Panc1 (cell line): Measurements from ENCODE around the gene RGPD3. TPM values are rescaled to one million over a fixed set of nuclear protein-coding genes. Genes with fewer than 3 reads are reported as not detected.
"Not testable (repeated sequence)": the region's sequence is repeated elsewhere in the genome, so short reads cannot be mapped to it uniquely, and the experiment has no call there.

Experiments used
- ATAC-seq: fragments of 200-7000 bp; cut with Tn5 transposase; 2 replicates; pipeline ENCODE4 v1.9.1; 2020; ENCODE audit warnings: mild to moderate bottlenecking, moderate library complexity
- BruUV-seq: library from RNA; stranded (reverse); fragments of 400-500 nt; replicated peaks from 2 replicates; lab custom pipeline; 2021; lab: Mats Ljungman, UMichigan
- CTCF ChIA-PET: fragments of 300-600 bp; sonication (Branson Sonifier 250); formaldehyde crosslinking; loops from one replicate; lab custom pipeline; 2022; ENCODE audit warnings: antibody characterized with exemption; lab: Charles Lee
- POLR2A ChIA-PET: fragments of 300-600 bp; sonication (Branson Sonifier 250); formaldehyde crosslinking; loops from one replicate; lab custom pipeline; 2022; ENCODE audit warnings: antibody characterized with exemption; lab: Charles Lee
- DNase-seq: peaks from one replicate; pipeline ENCODE4 v3.0.0-alpha.2; 2010; ENCODE audit warnings: low read depth, low spot score
- H3K27ac ChIP-seq: 2 replicates; pipeline ENCODE4 v1.5.1; 2011; ENCODE audit warnings: mild to moderate bottlenecking, low read length, inconsistent platforms
- H3K27me3 ChIP-seq: fragments of 200-500 bp; sonication (Bioruptor generic); 2 replicates; pipeline ENCODE4 v1.6.0; 2014; ENCODE audit warnings: low read length, inconsistent platforms; ENCODE audit not compliant: control insufficient read depth, insufficient read depth
- H3K36me3 ChIP-seq: fragments of 200-500 bp; sonication (Bioruptor generic); 2 replicates; pipeline ENCODE4 v1.5.1; 2014; ENCODE audit warnings: inconsistent platforms, mild to moderate bottlenecking, low read length, moderate library complexity; ENCODE audit not compliant: control insufficient read depth, insufficient read depth
- H3K4me1 ChIP-seq: 2 replicates; pipeline ENCODE4 v1.5.1; 2011; ENCODE audit warnings: inconsistent platforms, mild to moderate bottlenecking, low read length, moderate library complexity; ENCODE audit not compliant: control insufficient read depth, insufficient read depth
- H3K4me3 ChIP-seq, 2 experiments: 2 replicates each; pipeline ENCODE4 v1.5.1; 2011 to 2012; ENCODE audit warnings: low read depth in 2 of 2, low read length in 2 of 2, mild to moderate bottlenecking in 2 of 2, inconsistent platforms in 1 of 2, moderate library complexity in 1 of 2
- H3K9me3 ChIP-seq: fragments of 200-500 bp; sonication (Bioruptor generic); 2 replicates; pipeline ENCODE4 v1.5.1; 2014; ENCODE audit warnings: low read depth, mild to moderate bottlenecking, inconsistent platforms, low read length, moderate library complexity; ENCODE audit not compliant: control insufficient read depth, insufficient read depth
- in situ Hi-C: cut with HindIII; loops from 2 replicates; pipeline ENCODE4 v1.10.0; 2016; ENCODE audit warnings: low sequenced_read_pairs, low pct_unique_long_range_greater_than_20kb
- intact Hi-C: fragments of 100-400 bp; cut with micrococcal nuclease; formaldehyde crosslinking; loops from one replicate; pipeline ENCODE4 v1.10.0; 2022; ENCODE audit not compliant: unreplicated experiment
- total RNA-seq: library from RNA; stranded (reverse); gene quantifications from one replicate; pipeline ENCODE4 v1.2.1, GENCODE V29; 2021; ENCODE audit not compliant: unreplicated experiment

RGPD3 gene
- total RNA-seq, 1 experiment from 2014 or later: 0.31 TPM

DNA sequence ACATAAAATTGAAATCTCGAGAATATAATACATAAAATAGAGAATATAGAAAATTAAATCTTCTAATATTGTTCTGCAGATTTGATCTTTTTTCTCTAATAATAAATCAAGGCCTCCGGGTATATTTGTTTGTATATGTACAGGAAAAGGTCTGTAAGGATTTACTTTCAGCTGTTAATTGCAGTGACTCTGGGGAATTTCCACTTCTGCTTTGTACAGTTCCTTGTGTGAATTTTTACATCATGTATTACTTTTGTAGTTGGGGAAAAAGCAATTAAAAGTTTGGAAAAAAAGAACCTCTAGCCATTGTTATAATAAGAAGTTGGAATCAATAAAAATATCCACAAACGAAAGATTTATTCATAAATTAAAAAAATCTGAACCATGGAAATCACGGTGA, 42.6 kb upstream of the RGPD3 start:
- H3K36me3 ChIP-seq, intact Hi-C loops, ATAC-seq, H3K4me1 ChIP-seq, BruUV-seq, H3K9me3 ChIP-seq, DNase-seq, H3K27me3 ChIP-seq, in situ Hi-C loops, H3K27ac ChIP-seq, POLR2A ChIA-PET, CTCF ChIA-PET, H3K4me3 ChIP-seq: not testable (repeated sequence)

- ATAC-seq, in situ Hi-C loops: not testable (repeated sequence)
Measured at GRCh38 chr2:106509374-106509770, 41.2 kb upstream of the RGPD3 start.

GRCh38 chr2:106508660-106509373, 40.6 kb upstream of the RGPD3 start:
- in situ Hi-C loops, intact Hi-C loops: not testable (repeated sequence)

More at GRCh38 chr2:106509374-106509770, 41.2 kb upstream of the RGPD3 start:
- DNase-seq, H3K27me3 ChIP-seq, BruUV-seq, H3K9me3 ChIP-seq, intact Hi-C loops, H3K36me3 ChIP-seq, H3K4me1 ChIP-seq, POLR2A ChIA-PET, H3K27ac ChIP-seq, H3K4me3 ChIP-seq, CTCF ChIA-PET: not testable (repeated sequence)

DNA sequence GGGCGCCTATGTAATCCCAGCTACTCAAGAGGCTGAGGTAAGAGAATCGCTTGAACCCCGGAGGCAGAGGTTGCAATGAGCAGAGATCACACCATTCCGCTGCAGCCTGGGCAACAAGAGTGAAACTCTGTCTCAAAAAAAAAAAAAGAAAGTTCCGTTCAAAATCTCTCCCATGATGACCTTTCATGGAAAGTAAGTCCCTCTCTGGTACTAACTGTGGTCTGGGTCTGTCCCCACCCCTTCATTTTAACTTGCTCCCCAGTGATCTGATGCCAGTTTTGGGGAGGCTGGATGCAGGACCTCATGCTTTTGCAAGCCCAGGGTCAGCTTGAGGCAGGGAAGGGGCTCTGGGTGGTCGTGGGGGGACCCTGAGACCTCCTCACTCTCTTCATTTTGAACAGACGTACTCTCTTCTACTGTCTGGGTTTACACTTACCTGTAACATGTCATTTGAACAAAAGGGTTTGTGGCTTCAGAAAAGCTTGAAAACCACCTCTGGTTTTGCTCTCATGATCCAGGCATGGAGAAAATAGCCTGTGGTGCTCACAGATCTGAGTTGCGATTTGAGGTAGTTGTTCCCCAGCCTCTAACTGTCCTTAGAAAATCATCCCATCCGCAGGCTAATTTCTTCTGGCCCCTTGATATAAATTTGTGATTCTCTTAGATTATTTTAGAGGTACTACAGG, 37.9 kb upstream of the RGPD3 start:
- intact Hi-C loops, POLR2A ChIA-PET, CTCF ChIA-PET, H3K27me3 ChIP-seq, BruUV-seq, H3K4me1 ChIP-seq, DNase-seq, H3K9me3 ChIP-seq, H3K4me3 ChIP-seq, ATAC-seq, in situ Hi-C loops, H3K36me3 ChIP-seq, H3K27ac ChIP-seq: not testable (repeated sequence)

More at GRCh38 chr2:106508660-106509373, 40.6 kb upstream of the RGPD3 start:
- CTCF ChIA-PET, H3K27ac ChIP-seq, BruUV-seq, POLR2A ChIA-PET, H3K9me3 ChIP-seq, H3K4me3 ChIP-seq, DNase-seq, H3K36me3 ChIP-seq, H3K4me1 ChIP-seq, H3K27me3 ChIP-seq, ATAC-seq: not testable (repeated sequence)

DNA sequence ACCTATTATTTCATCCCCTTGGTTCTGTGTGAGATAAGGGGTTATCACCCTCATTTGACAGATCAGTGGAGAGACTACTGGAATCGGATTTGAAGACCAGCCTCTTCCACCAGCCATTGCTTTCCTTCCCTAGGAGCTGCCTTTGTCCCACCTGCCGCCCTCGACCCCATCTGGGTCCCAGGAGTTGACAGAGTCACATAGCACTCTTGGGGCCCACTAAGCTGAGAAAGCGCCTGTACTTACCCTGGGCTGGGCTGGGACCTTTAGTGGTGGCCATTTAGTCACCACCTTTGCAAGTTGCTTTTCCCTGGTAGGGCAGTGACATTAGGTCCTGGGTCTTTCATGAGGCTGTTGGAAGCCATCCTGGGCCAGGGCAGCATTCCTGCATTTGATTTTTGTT, 36.6 kb upstream of the RGPD3 start:
- H3K27ac ChIP-seq, DNase-seq, ATAC-seq, intact Hi-C loops, CTCF ChIA-PET, BruUV-seq, H3K9me3 ChIP-seq, H3K36me3 ChIP-seq, H3K4me3 ChIP-seq, H3K4me1 ChIP-seq, in situ Hi-C loops, POLR2A ChIA-PET, H3K27me3 ChIP-seq: not testable (repeated sequence)

GRCh38 chr2:106504192-106504591, 36.0 kb upstream of the RGPD3 start:
- H3K9me3 ChIP-seq, H3K4me3 ChIP-seq, CTCF ChIA-PET, ATAC-seq, POLR2A ChIA-PET, DNase-seq, in situ Hi-C loops, H3K4me1 ChIP-seq, H3K27ac ChIP-seq, H3K27me3 ChIP-seq, intact Hi-C loops, H3K36me3 ChIP-seq, BruUV-seq: not testable (repeated sequence)

DNA sequence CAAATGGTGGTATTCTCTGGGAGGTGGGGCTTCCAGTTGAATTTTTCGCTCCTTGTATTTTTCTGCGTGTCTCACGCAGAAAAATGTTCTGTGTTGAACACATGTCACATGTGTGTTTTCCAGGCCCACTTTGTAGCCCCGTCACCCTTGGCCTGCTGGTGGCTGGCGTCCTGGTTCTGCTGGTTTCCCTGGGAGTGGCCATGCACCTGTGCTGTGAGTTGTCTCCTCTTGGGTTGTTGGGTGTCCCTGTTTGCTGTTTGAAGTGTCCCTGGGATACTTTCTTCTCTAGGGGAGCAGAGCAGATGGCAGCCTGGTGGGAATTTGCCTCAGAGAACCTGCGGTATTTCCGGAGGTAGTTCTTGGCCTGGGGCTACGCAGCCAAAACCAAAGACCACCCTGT, 34.1 kb upstream of the RGPD3 start:
- DNase-seq, CTCF ChIA-PET, in situ Hi-C loops, H3K9me3 ChIP-seq, H3K36me3 ChIP-seq, H3K27ac ChIP-seq, intact Hi-C loops, H3K27me3 ChIP-seq, H3K4me1 ChIP-seq, ATAC-seq, BruUV-seq, H3K4me3 ChIP-seq, POLR2A ChIA-PET: not testable (repeated sequence)
